K562 (cell line): Measurements from ENCODE around the gene SLC22A8. TPM values are rescaled to one million over a fixed set of nuclear protein-coding genes. Genes with fewer than 3 reads are reported as not detected.

ENCODE experiments used
- ATAC-seq: fragments of 200-7000 bp; cut with Tn5 transposase; 3 replicates; pipeline ENCODE4 v1.9.1; 2020; ENCODE audit warnings: moderate library complexity
- BruUV-seq: library from RNA; stranded (reverse); fragments of 400-500 nt; replicated peaks from 2 replicates; lab custom pipeline; 2021; lab: Mats Ljungman, UMichigan
- CTCF ChIA-PET: fragments of 300-600 bp; formaldehyde crosslinking; extraction: SDS; loops from one replicate; lab custom pipeline; 2021; ENCODE audit warnings: low intra/inter-chr PET ratio; lab: Yijun Ruan, JAX
- POLR2A ChIA-PET: fragments of 300-600, 350-650 bp; sonication (Branson Sonifier 250); formaldehyde crosslinking; extraction: SDS; loops from one replicate; lab custom pipeline; 2021; ENCODE audit warnings: antibody characterized with exemption, inconsistent platforms; lab: Yijun Ruan, JAX
- DNase-seq, 4 experiments: peaks; one replicate each; pipeline versions ENCODE4 v3.0.0 to v3.0.0-alpha.2; 2011 to 2018; ENCODE audit warnings: low spot score in 3 of 4, mixed read lengths in 3 of 4; ENCODE audit errors: extremely low read depth in 1 of 4
- FAIRE-seq: peaks from 2 replicates; lab custom pipeline; 2011; peaks lifted over from hg19 to GRCh38; lab: Jason Lieb, UNC
- H2AFZ ChIP-seq: 2 replicates; pipeline ENCODE4 v1.6.0; 2011; ENCODE audit warnings: low read depth, low read length, control low read depth, inconsistent platforms
- H3K27ac ChIP-seq: fragments of 200-600 bp; 3 replicates; pipeline ENCODE4 v1.8.0; 2011; ENCODE audit warnings: low read depth, mild to moderate bottlenecking, control low read depth, inconsistent platforms, low read length, moderate library complexity, mixed read lengths; ENCODE audit errors: extremely low read depth
- H3K27me3 ChIP-seq, 2 experiments: fragments of 300-600 bp in 1 of 2; 2 replicates in 1 of 2; 3 replicates in 1 of 2; pipeline versions ENCODE4 v1.6.0 to v1.8.0; 2011; ENCODE audit warnings: inconsistent platforms in 2 of 2, low read length in 2 of 2, mild to moderate bottlenecking in 1 of 2, mixed read lengths in 1 of 2, moderate library complexity in 1 of 2; ENCODE audit not compliant: control insufficient read depth in 2 of 2, insufficient read depth in 2 of 2
- H3K36me3 ChIP-seq: fragments of 300-600 bp; 3 replicates; pipeline ENCODE4 v1.8.0; 2011; ENCODE audit warnings: mild to moderate bottlenecking, low read length, inconsistent platforms; ENCODE audit not compliant: control insufficient read depth, insufficient read depth
- H3K4me1 ChIP-seq, 2 experiments: fragments of 200-600 bp in 1 of 2; replicated peaks in 1 of 2; 2 replicates in 1 of 2; 3 replicates in 1 of 2; pipeline versions ENCODE4 v1.5.1 to v1.8.0; 2011; ENCODE audit warnings: inconsistent platforms in 2 of 2, low read length in 2 of 2, mild to moderate bottlenecking in 1 of 2, mixed read lengths in 1 of 2, moderate library complexity in 1 of 2; ENCODE audit not compliant: control insufficient read depth in 2 of 2, insufficient read depth in 2 of 2
- H3K4me2 ChIP-seq: 2 replicates; pipeline ENCODE4 v1.6.1; 2011; ENCODE audit warnings: low read length, control low read depth, inconsistent platforms, mixed read lengths; ENCODE audit not compliant: insufficient read depth
- H3K4me3 ChIP-seq: fragments of 200-600 bp; sonication (generic), shearing (Covaris generic); 2 replicates; pipeline ENCODE4 v1.5.1; 2016; ENCODE audit warnings: control low read depth, inconsistent platforms
- H3K79me2 ChIP-seq: fragments of 200-600 bp; 3 replicates; pipeline ENCODE4 v1.8.0; 2011; ENCODE audit warnings: low read length, inconsistent platforms; ENCODE audit not compliant: control insufficient read depth, insufficient read depth
- H3K9ac ChIP-seq, 2 experiments: 2 replicates each; pipeline versions ENCODE4 v1.6.0 to v1.6.1; 2011; ENCODE audit warnings: low read depth in 2 of 2, low read length in 2 of 2, control low read depth in 1 of 2, inconsistent platforms in 1 of 2, mild to moderate bottlenecking in 1 of 2, mixed read lengths in 1 of 2; ENCODE audit not compliant: insufficient read depth in 1 of 2
- H3K9me1 ChIP-seq: one replicate; pipeline ENCODE4 v1.6.0; 2011; ENCODE audit warnings: inconsistent platforms, mild to moderate bottlenecking, low read length, moderate library complexity; ENCODE audit not compliant: control insufficient read depth, insufficient read depth
- H3K9me3 ChIP-seq: replicated peaks from 2 replicates; pipeline ENCODE4 v1.5.1; 2011; ENCODE audit warnings: low read depth, low read length, inconsistent platforms; ENCODE audit not compliant: control insufficient read depth, insufficient read depth
- H4K20me1 ChIP-seq: replicated peaks from 2 replicates; pipeline ENCODE4 v1.6.1; 2011; ENCODE audit warnings: low read length, inconsistent platforms, mixed read lengths; ENCODE audit not compliant: control insufficient read depth, insufficient read depth
- IRF2 ChIP-seq: sonication (generic); formaldehyde crosslinking; IDR thresholded peaks from 2 replicates; pipeline ENCODE4 v1.8.1; 2022; ENCODE audit warnings: mild to moderate bottlenecking, missing genetic modification reagents
- IRF9 ChIP-seq: fragments of 450-650 bp; IDR thresholded peaks from 2 replicates; pipeline ENCODE4 v1.6.1; 2016; ENCODE audit warnings: missing biosample characterization, missing genetic modification characterization
- PYGO2 ChIP-seq: fragments of 450-650 bp; IDR thresholded peaks from 2 replicates; pipeline ENCODE4 v1.6.1; 2016; ENCODE audit warnings: mild to moderate bottlenecking, missing genetic modification characterization, moderate library complexity, missing compliant biosample characterization
- ZNF143 ChIP-seq: sonication (generic); formaldehyde crosslinking; IDR thresholded peaks from 2 replicates; pipeline ENCODE4 v1.9.0; 2022; ENCODE audit warnings: mild to moderate bottlenecking, missing genetic modification reagents
- ZNF699 ChIP-seq: fragments of 250-450 bp; sonication (Bioruptor Pico); IDR thresholded peaks from 2 replicates; pipeline ENCODE4 v1.8.0; 2021; ENCODE audit warnings: mild to moderate bottlenecking, moderate library complexity; ENCODE audit not compliant: insufficient replicate concordance
- ZNF717 ChIP-seq: fragments of 250-450 bp; sonication (Bioruptor Pico); IDR thresholded peaks from 2 replicates; pipeline ENCODE4 v1.5.0; 2021
- ZNF830 ChIP-seq: fragments of 250-450 bp; sonication (Bioruptor Pico); IDR thresholded peaks from 2 replicates; pipeline ENCODE4 v1.5.0; 2021; ENCODE audit warnings: mild to moderate bottlenecking
- ZSCAN29 ChIP-seq: fragments of 450-650 bp; IDR thresholded peaks from 2 replicates; pipeline ENCODE4 v1.6.1; 2017
- WGBS: fragments of 100-300 bp; shearing (Covaris generic); methylation state at CpG from one replicate; pipeline ENCODE4 v1.1.6; 2016; ENCODE audit warnings: low coverage, mixed read lengths; ENCODE audit not compliant: insufficient coverage; ENCODE audit errors: missing lambda C conversion rate; 5-methylcytosine and 5-hydroxymethylcytosine counted together
- in situ Hi-C: fragments of 300-500 bp; cut with MboI; formaldehyde crosslinking; loops from 4 replicates; pipeline ENCODE4 v1.15.0; 2018; ENCODE audit warnings: inconsistent platforms, mixed read lengths
- intact Hi-C: fragments of 100-400 bp; cut with micrococcal nuclease; formaldehyde crosslinking; loops from 2 replicates; pipeline ENCODE4 v1.14.2; 2022
- polyA plus RNA-seq, 8 experiments: library from polyadenylated mRNA; depleted of rRNA in 4 of 8; stranded (reverse) in 5 of 8; unstranded in 3 of 8; fragments of >200 nt; fragmentation: Nextera tagmentation in 2 of 8; fragmentation: Illumina TruSeq in 1 of 8; extraction: Ambion mirVana in 2 of 8; extraction: Trizol in 1 of 8; gene quantifications; 2 replicates each; pipeline versions ENCODE4 v1.2.1 to v1.2.3, GENCODE V29; 2011 to 2014; ENCODE audit warnings: inconsistent platforms in 1 of 8, missing spikeins in 1 of 8
- total RNA-seq, 7 experiments: library from RNA; depleted of rRNA in 6 of 7; stranded (reverse); fragments of >200 nt in 6 of 7; fragmentation: Illumina TruSeq in 2 of 7; extraction: Trizol in 2 of 7; gene quantifications; 2 replicates each; pipeline versions ENCODE4 v1.2.1 to v1.2.3, GENCODE V29; 2011 to 2021; ENCODE audit warnings: low replicate concordance in 1 of 7
- TF ChIP-seq, protein P1 (sequence below): fragments of 250-450 bp; sonication (Bioruptor Pico); IDR thresholded peaks from 2 replicates; pipeline ENCODE4 v1.9.0; 2021; ENCODE audit warnings: mild to moderate bottlenecking, inconsistent platforms
- TF ChIP-seq, protein P2 (sequence below), 2 experiments: IDR thresholded peaks in 1 of 2; conservative IDR thresholded peaks in 1 of 2; 2 replicates each; pipeline ENCODE4 v1.6.1; 2016; ENCODE audit warnings: low read depth in 2 of 2, mild to moderate bottlenecking in 1 of 2, missing compliant biosample characterization in 1 of 2, missing genetic modification characterization in 1 of 2, moderate library complexity in 1 of 2
- TF ChIP-seq, protein P3 (sequence below): fragments of 250-450 bp; sonication (Bioruptor Pico); IDR thresholded peaks from 2 replicates; pipeline ENCODE4 v1.5.0; 2020; ENCODE audit warnings: mild to moderate bottlenecking
- TF ChIP-seq, protein P4 (sequence below): fragments of 450-650 bp; IDR thresholded peaks from 2 replicates; pipeline ENCODE4 v1.6.1; 2016

SLC22A8 gene
- total and polyA plus RNA-seq, 9 of the 15 experiments (the other 6 are each of a cell fraction or from before 2014, with no cell fraction given) = not detected

GRCh38 chr11:62976109-62976508 is 39.5 kb downstream of the SLC22A8 start:
- Histone ChIP-seq H4K20me1 (no peaks in the 10 kb centered on the region), H3K9ac (no peak overlapping the region), H3K27ac (no peak overlapping the region), H3K4me3 (no peak overlapping the region), H3K27me3 (peaks cover 5 to 36% of the 10 kb centered on the region in 2 experiments; a peak in 3 of 5 replicates), H3K36me3 (no peaks in the 10 kb centered on the region), H3K9me3 (no peaks in the 10 kb centered on the region), H3K4me2 (no peak overlapping the region), H3K79me2 (no peaks in the 10 kb centered on the region), H3K4me1 (peaks cover 0 to 6% of the 10 kb centered on the region in 2 experiments; a peak in 1 of 5 replicates), H2AFZ (no peak overlapping the region), H3K9me1 (peaks cover 2% of the 10 kb centered on the region)
- CTCF ChIA-PET = interaction anchor here (0.6 kb wide), 2 partner anchors 62 to 614 kb away, joined by 3 to 4 read pairs; no protein-coding TSS in a partner anchor
- WGBS = 0% methylated on average over 4 of the region's 5 CpGs
- ATAC-seq = peak; percentile 81
- peak; percentile 78 for FAIRE-seq
- BruUV-seq = no TSS peak
- in situ Hi-C loops = no loop called here
- POLR2A ChIA-PET = interaction anchor here (0.6 to 1.2 kb wide), 2 partner anchors 38 to 57 kb away, joined by 3 to 5 read pairs; no protein-coding TSS in a partner anchor
- intact Hi-C loops = loop anchor here (5.0 kb wide), 1 partner anchor 69 kb away; no protein-coding TSS in a partner anchor
- DNase-seq = peak; percentile 29 to 74 (median 70)
- TF ChIP-seq, protein P1, sequence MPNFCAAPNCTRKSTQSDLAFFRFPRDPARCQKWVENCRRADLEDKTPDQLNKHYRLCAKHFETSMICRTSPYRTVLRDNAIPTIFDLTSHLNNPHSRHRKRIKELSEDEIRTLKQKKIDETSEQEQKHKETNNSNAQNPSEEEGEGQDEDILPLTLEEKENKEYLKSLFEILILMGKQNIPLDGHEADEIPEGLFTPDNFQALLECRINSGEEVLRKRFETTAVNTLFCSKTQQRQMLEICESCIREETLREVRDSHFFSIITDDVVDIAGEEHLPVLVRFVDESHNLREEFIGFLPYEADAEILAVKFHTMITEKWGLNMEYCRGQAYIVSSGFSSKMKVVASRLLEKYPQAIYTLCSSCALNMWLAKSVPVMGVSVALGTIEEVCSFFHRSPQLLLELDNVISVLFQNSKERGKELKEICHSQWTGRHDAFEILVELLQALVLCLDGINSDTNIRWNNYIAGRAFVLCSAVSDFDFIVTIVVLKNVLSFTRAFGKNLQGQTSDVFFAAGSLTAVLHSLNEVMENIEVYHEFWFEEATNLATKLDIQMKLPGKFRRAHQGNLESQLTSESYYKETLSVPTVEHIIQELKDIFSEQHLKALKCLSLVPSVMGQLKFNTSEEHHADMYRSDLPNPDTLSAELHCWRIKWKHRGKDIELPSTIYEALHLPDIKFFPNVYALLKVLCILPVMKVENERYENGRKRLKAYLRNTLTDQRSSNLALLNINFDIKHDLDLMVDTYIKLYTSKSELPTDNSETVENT (CRISPR knock-in tag) = no peak
- TF ChIP-seq, protein P2, sequence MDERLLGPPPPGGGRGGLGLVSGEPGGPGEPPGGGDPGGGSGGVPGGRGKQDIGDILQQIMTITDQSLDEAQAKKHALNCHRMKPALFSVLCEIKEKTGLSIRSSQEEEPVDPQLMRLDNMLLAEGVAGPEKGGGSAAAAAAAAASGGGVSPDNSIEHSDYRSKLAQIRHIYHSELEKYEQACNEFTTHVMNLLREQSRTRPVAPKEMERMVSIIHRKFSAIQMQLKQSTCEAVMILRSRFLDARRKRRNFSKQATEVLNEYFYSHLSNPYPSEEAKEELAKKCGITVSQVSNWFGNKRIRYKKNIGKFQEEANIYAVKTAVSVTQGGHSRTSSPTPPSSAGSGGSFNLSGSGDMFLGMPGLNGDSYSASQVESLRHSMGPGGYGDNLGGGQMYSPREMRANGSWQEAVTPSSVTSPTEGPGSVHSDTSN (CRISPR knock-in tag; IDR thresholded peaks at IDR 0.05; ENCODE audit: low read depth) = no peak
- TF ChIP-seq, protein P2 (tag; conservative IDR thresholded peaks at IDR 0.05; ENCODE audit: low read depth) = peak; percentile 44; the same call in 1 of the 2 replicates
- TF ChIP-seq ZNF699 (no peak), PYGO2 (no peak), ZNF830 (CRISPR knock-in tag) (no peak), IRF9 (tag) (no peak), ZSCAN29 (no peak), IRF2 (CRISPR knock-in tag) (no peak), ZNF717 (CRISPR knock-in tag) (no peak), ZNF143 (no peak)
- TF ChIP-seq, protein P3, sequence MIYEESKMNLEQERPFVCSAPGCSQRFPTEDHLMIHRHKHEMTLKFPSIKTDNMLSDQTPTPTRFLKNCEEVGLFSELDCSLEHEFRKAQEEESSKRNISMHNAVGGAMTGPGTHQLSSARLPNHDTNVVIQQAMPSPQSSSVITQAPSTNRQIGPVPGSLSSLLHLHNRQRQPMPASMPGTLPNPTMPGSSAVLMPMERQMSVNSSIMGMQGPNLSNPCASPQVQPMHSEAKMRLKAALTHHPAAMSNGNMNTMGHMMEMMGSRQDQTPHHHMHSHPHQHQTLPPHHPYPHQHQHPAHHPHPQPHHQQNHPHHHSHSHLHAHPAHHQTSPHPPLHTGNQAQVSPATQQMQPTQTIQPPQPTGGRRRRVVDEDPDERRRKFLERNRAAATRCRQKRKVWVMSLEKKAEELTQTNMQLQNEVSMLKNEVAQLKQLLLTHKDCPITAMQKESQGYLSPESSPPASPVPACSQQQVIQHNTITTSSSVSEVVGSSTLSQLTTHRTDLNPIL = no peak
- TF ChIP-seq, protein P4, sequence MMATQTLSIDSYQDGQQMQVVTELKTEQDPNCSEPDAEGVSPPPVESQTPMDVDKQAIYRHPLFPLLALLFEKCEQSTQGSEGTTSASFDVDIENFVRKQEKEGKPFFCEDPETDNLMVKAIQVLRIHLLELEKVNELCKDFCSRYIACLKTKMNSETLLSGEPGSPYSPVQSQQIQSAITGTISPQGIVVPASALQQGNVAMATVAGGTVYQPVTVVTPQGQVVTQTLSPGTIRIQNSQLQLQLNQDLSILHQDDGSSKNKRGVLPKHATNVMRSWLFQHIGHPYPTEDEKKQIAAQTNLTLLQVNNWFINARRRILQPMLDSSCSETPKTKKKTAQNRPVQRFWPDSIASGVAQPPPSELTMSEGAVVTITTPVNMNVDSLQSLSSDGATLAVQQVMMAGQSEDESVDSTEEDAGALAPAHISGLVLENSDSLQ = peak; percentile 87
